Measurements from ENCODE around the gene TMPRSS7.

The TMPRSS7 gene

DNA sequence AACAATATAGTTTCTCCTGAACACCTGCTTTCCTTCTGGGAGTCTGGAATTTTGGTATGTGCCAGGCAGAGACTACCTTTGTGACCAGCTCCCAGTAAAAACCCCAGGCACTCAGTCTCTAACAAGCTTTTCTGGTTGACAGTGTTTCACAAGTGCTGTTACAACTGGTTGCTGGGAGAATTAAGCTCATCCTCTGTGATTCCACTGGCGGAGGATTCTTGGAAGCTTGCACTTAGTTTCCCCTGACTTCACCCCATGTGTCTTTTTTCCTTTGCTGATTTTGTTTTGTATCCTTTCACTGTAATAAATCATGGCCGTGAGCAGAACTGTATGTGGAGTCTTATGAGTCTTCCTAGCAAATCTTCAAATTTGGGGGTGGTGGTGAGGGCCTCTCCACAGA, 41.5 kb upstream of the TMPRSS7 start:
- no peak overlapping the region for H3K4me3 ChIP-seq (ENCODE audit: low read depth in 1 of 2, low read length in 2 of 2)
- no peak for DNase-seq
- TF ChIP-seq, protein P1, sequence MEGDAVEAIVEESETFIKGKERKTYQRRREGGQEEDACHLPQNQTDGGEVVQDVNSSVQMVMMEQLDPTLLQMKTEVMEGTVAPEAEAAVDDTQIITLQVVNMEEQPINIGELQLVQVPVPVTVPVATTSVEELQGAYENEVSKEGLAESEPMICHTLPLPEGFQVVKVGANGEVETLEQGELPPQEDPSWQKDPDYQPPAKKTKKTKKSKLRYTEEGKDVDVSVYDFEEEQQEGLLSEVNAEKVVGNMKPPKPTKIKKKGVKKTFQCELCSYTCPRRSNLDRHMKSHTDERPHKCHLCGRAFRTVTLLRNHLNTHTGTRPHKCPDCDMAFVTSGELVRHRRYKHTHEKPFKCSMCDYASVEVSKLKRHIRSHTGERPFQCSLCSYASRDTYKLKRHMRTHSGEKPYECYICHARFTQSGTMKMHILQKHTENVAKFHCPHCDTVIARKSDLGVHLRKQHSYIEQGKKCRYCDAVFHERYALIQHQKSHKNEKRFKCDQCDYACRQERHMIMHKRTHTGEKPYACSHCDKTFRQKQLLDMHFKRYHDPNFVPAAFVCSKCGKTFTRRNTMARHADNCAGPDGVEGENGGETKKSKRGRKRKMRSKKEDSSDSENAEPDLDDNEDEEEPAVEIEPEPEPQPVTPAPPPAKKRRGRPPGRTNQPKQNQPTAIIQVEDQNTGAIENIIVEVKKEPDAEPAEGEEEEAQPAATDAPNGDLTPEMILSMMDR (IDR thresholded peaks at IDR 0.05; ENCODE audit: borderline replicate concordance, extremely low read depth, low read length, poor library complexity, severe bottlenecking), result no peak
- no peak for TF ChIP-seq EZH2 (IDR thresholded peaks at IDR 0.05; ENCODE audit: borderline replicate concordance, low read depth, low read length, severe bottlenecking)

DNA sequence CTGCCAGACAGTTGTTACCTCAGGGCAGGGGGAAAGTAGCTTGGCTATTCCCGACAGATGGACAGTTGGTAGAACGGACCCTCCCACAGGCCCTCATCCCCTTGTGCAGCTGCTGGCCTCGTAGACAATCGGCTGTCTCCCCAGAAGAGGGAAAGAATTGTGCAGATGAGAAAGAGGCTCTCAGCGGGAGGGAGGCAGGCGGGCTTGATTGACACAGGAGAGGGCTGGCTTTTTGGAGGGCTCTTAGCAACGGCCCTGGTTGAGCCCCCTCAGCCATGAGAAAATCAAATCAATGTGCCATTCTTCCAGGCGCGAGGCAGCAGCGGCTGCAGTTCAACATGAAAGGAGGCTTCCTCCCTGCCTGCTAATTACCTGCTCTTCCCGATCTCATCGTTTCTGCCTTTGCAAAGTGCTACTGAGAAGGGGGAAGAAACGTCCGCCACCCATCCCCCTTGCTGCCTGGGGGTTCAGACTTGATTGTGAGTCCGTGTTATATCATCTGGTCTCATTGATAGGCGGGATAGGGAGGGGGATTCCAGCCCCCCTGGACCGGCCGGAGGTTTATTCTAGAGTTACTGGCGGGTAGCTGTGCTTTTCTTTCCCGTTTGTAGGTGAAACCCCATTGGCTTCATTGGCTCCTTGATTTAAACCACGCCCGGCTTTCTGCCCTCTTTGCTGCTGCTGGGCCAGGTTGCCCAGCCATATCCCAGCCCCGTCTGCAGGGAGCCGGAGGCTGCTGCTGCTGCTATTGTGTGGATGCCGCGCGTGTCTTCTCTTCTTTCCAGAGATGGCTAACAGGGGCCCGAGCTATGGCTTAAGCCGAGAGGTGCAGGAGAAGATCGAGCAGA, 35.7 kb upstream of the TMPRSS7 start, which contains the start of gene TAGLN3:
Gene TAGLN3, plus strand, starts transcription at position 287 of the 848 bp plus-strand sequence. Its CDS starts 501 bp downstream, at position 788.
- ATAC-seq (ENCODE audit: insufficient read depth, low read depth), result no peak
- H2AFZ ChIP-seq (ENCODE audit: low read depth, low read length), result no peak within 1 kb of the TSS
- H3K4me2 ChIP-seq (ENCODE audit: insufficient read depth, low read length), result no peak within 1 kb of the TSS
- no peak within 1 kb of the TSS for H3K27ac ChIP-seq (ENCODE audit: low read length)
- H3K9me3 ChIP-seq (ENCODE audit: insufficient read depth, low read length, severe bottlenecking), result no peaks in the 10 kb centered on the region
- H3K36me3 ChIP-seq (ENCODE audit: insufficient read depth, low read length), result no peaks in the 10 kb centered on the region; the same call in 1 of the 2 replicates
- no peaks in the 10 kb centered on the region for H3K4me1 ChIP-seq (ENCODE audit: insufficient read depth, low read length)
- H3K9ac ChIP-seq (ENCODE audit: low read depth, low read length), result no peak within 1 kb of the TSS
- no peak for DNase-seq
- H3K79me2 ChIP-seq (ENCODE audit: insufficient read depth, low read length), result no peaks in the 10 kb centered on the region
- no peak within 1 kb of the TSS for H3K4me3 ChIP-seq (ENCODE audit: low read depth in 1 of 2, low read length in 2 of 2)
- H3K27me3 ChIP-seq (ENCODE audit: insufficient read depth, low read length, poor library complexity), result no peaks in the 10 kb centered on the region
- TF ChIP-seq, protein P1 (IDR thresholded peaks at IDR 0.05; ENCODE audit: borderline replicate concordance, extremely low read depth, low read length, poor library complexity, severe bottlenecking), result no peak
- no peaks in the 10 kb centered on the region for H4K20me1 ChIP-seq (ENCODE audit: insufficient read depth, low read length)

More for the DNA sequence above, 41.5 kb upstream of the TMPRSS7 start:
- H2AFZ ChIP-seq (ENCODE audit: low read depth, low read length), result no peak overlapping the region
- peaks cover 48% of the 10 kb centered on the region for H3K36me3 ChIP-seq (ENCODE audit: insufficient read depth, low read length)
- H3K9ac ChIP-seq (ENCODE audit: low read depth, low read length), result no peak overlapping the region
- H3K27ac ChIP-seq (ENCODE audit: low read length), result no peak overlapping the region
- peaks cover 10% of the 10 kb centered on the region for H3K79me2 ChIP-seq (ENCODE audit: insufficient read depth, low read length)
- ATAC-seq (ENCODE audit: insufficient read depth, low read depth), result no peak
- no peaks in the 10 kb centered on the region for H4K20me1 ChIP-seq (ENCODE audit: insufficient read depth, low read length)
- H3K27me3 ChIP-seq (ENCODE audit: insufficient read depth, low read length, poor library complexity), result no peaks in the 10 kb centered on the region
- no peaks in the 10 kb centered on the region for H3K4me1 ChIP-seq (ENCODE audit: insufficient read depth, low read length)
- H3K4me2 ChIP-seq (ENCODE audit: insufficient read depth, low read length), result no peak overlapping the region
- H3K9me3 ChIP-seq (ENCODE audit: insufficient read depth, low read length, severe bottlenecking), result no peaks in the 10 kb centered on the region

DNA sequence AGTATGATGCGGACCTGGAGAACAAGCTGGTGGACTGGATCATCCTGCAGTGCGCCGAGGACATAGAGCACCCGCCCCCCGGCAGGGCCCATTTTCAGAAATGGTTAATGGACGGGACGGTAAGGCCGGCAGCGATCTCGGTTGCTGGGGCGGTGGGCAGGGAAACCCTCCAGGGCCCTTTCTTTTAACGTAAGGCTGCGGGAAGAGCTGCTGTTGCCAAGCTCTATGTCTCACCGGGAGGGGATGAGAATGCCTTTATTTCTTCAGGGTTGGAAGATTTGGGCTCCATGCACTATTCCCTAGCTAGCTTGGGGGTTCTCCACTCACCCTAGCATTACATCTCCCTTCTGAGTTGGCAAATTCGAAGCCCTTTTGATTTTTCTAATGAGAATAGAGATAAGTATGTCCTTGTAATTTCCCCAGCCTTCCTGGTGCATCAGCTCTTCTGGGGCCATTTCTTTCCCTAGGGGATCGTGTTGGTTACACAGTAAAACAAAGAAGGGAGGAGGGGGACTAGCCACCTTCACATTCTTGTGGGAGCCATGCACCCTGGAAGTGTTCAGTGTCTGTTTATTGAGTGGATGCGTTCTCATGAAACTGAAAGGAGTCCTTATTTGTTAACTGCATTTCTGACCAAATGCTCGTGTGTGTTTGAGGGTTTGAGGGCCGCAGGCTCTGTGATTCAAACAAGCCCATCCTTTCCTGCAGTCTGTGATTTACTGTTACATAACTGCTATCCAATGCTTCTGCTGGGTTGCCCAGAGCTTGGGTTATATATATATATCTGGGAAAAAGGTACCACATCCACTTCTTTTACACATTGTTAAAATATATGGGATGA, 34.8 kb upstream of the TMPRSS7 start:
- no peak for TF ChIP-seq EZH2 (IDR thresholded peaks at IDR 0.05; ENCODE audit: borderline replicate concordance, low read depth, low read length, severe bottlenecking)
- TF ChIP-seq, protein P1 (IDR thresholded peaks at IDR 0.05; ENCODE audit: borderline replicate concordance, extremely low read depth, low read length, poor library complexity, severe bottlenecking), result no peak
- ATAC-seq (ENCODE audit: insufficient read depth, low read depth) (no peak), DNase-seq (no peak)
- Histone ChIP-seq H3K4me2 (ENCODE audit: insufficient read depth, low read length) (no peak overlapping the region), H4K20me1 (ENCODE audit: insufficient read depth, low read length) (no peaks in the 10 kb centered on the region), H3K36me3 (ENCODE audit: insufficient read depth, low read length) (no peaks in the 10 kb centered on the region), H3K9me3 (ENCODE audit: insufficient read depth, low read length, severe bottlenecking) (no peaks in the 10 kb centered on the region), H3K27me3 (ENCODE audit: insufficient read depth, low read length, poor library complexity) (no peaks in the 10 kb centered on the region), H3K4me1 (ENCODE audit: insufficient read depth, low read length) (no peaks in the 10 kb centered on the region), H3K27ac (ENCODE audit: low read length) (no peak overlapping the region), H2AFZ (ENCODE audit: low read depth, low read length) (no peak overlapping the region), H3K9ac (ENCODE audit: low read depth, low read length) (no peak overlapping the region), H3K79me2 (ENCODE audit: insufficient read depth, low read length) (no peaks in the 10 kb centered on the region), H3K4me3 (ENCODE audit: low read depth in 1 of 2, low read length in 2 of 2) (no peak overlapping the region)

All from DND-41 (cell line).